HEK293 (cell line): ENCODE data around the gene PARP3.

ENCODE experiments used
- CTCF ChIA-PET: fragments of 350-600 bp; formaldehyde crosslinking; extraction: SDS; loops from one replicate; lab custom pipeline; 2021; ENCODE audit warnings: antibody characterized with exemption; lab: Yijun Ruan, JAX
- POLR2A ChIA-PET: fragments of 300-600 bp; formaldehyde crosslinking; extraction: SDS; loops from one replicate; lab custom pipeline; 2020; ENCODE audit warnings: antibody characterized with exemption, inconsistent platforms; lab: Yijun Ruan, JAX
- H3K27ac ChIP-seq: fragments of 200-500 bp; sonication (Bioruptor generic); 2 replicates; pipeline ENCODE4 v1.5.1; 2014; ENCODE audit warnings: low read depth, low read length, control low read depth, inconsistent platforms; ENCODE audit errors: extremely low read depth
- H3K36me3 ChIP-seq, 2 experiments: fragments of 200-500 bp in 1 of 2; sonication (Bioruptor generic) in 1 of 2; 1 replicate in 1 of 2; 2 replicates in 1 of 2; pipeline ENCODE4 v1.5.1; 2014 to 2017; ENCODE audit warnings: inconsistent platforms in 2 of 2, low read length in 2 of 2; ENCODE audit not compliant: control insufficient read depth in 2 of 2, insufficient read depth in 1 of 2
- H3K4me1 ChIP-seq: fragments of 200-500 bp; sonication (Bioruptor generic); 2 replicates; pipeline ENCODE4 v1.5.1; 2014; ENCODE audit warnings: mild to moderate bottlenecking, low read length, inconsistent platforms; ENCODE audit not compliant: control insufficient read depth, insufficient read depth
- H3K4me3 ChIP-seq: 2 replicates; pipeline ENCODE4 v1.5.1; 2011; ENCODE audit warnings: low read depth, mild to moderate bottlenecking, control low read depth, low read length, moderate library complexity
- H3K9me3 ChIP-seq: fragments of 200-500 bp; sonication (Bioruptor generic); 2 replicates; pipeline ENCODE4 v1.5.1; 2014; ENCODE audit warnings: low read depth, low read length, inconsistent platforms; ENCODE audit not compliant: control insufficient read depth, insufficient read depth
- GLIS1 ChIP-seq: fragments of 450-650 bp; formaldehyde crosslinking; IDR thresholded peaks from 2 replicates; pipeline ENCODE4 v1.5.1; 2016; ENCODE audit warnings: missing biosample characterization, missing genetic modification characterization
- HOXA7 ChIP-seq: sonication (generic); formaldehyde crosslinking; IDR thresholded peaks from 2 replicates; pipeline ENCODE4 v1.8.1; 2022; ENCODE audit warnings: missing genetic modification reagents, borderline replicate concordance
- MZF1 ChIP-seq: fragments of 450-650 bp; formaldehyde crosslinking; IDR thresholded peaks from 2 replicates; pipeline ENCODE4 v1.5.1; 2017; ENCODE audit warnings: missing biosample characterization, missing genetic modification characterization, borderline replicate concordance
- SCRT2 ChIP-seq: fragments of 450-650 bp; formaldehyde crosslinking; IDR thresholded peaks from 2 replicates; pipeline ENCODE4 v1.5.1; 2016; ENCODE audit warnings: missing biosample characterization, missing genetic modification characterization
- ZBTB21 ChIP-seq: fragments of 450-650 bp; formaldehyde crosslinking; IDR thresholded peaks from 2 replicates; pipeline ENCODE4 v1.5.1; 2017; ENCODE audit warnings: missing biosample characterization, missing genetic modification characterization
- ZEB2 ChIP-seq: fragments of 450-650 bp; formaldehyde crosslinking; IDR thresholded peaks from 2 replicates; pipeline ENCODE4 v1.5.1; 2016; ENCODE audit warnings: missing biosample characterization, missing genetic modification characterization
- ZIC2 ChIP-seq: fragments of 450-650 bp; formaldehyde crosslinking; IDR thresholded peaks from 2 replicates; pipeline ENCODE4 v1.5.1; 2016; ENCODE audit warnings: missing biosample characterization, missing genetic modification characterization
- ZNF302 ChIP-seq: fragments of 450-650 bp; formaldehyde crosslinking; IDR thresholded peaks from 2 replicates; pipeline ENCODE4 v1.5.1; 2016; ENCODE audit warnings: missing biosample characterization, missing genetic modification characterization, low read depth
- ZNF391 ChIP-seq: fragments of 450-650 bp; formaldehyde crosslinking; IDR thresholded peaks from 2 replicates; pipeline ENCODE4 v1.5.1; 2016; ENCODE audit warnings: low read depth, missing biosample characterization, missing genetic modification characterization, borderline replicate concordance
- ZNF600 ChIP-seq: fragments of 450-650 bp; formaldehyde crosslinking; IDR thresholded peaks from 2 replicates; pipeline ENCODE4 v1.5.1; 2016; ENCODE audit warnings: missing biosample characterization, missing genetic modification characterization
- ZNF629 ChIP-seq: fragments of 450-650 bp; formaldehyde crosslinking; IDR thresholded peaks from 2 replicates; pipeline ENCODE4 v1.5.1; 2017; ENCODE audit warnings: missing biosample characterization, missing genetic modification characterization
- ZNF670 ChIP-seq: fragments of 450-650 bp; formaldehyde crosslinking; IDR thresholded peaks from 2 replicates; pipeline ENCODE4 v1.5.1; 2016; ENCODE audit warnings: missing biosample characterization, missing genetic modification characterization, low read depth
- TF ChIP-seq, protein P1 (sequence below): fragments of 450-650 bp; formaldehyde crosslinking; IDR thresholded peaks from 2 replicates; pipeline ENCODE4; 2016; ENCODE audit warnings: missing biosample characterization, missing genetic modification characterization
- TF ChIP-seq, protein P2 (sequence below): fragments of 450-650 bp; formaldehyde crosslinking; IDR thresholded peaks from 2 replicates; pipeline ENCODE4 v1.5.1; 2016; ENCODE audit warnings: missing biosample characterization, missing genetic modification characterization
- TF ChIP-seq, protein P3 (sequence below): fragments of 450-650 bp; formaldehyde crosslinking; IDR thresholded peaks from 2 replicates; pipeline ENCODE4 v1.5.1; 2016; ENCODE audit warnings: missing biosample characterization, missing genetic modification characterization
- TF ChIP-seq, protein P4 (sequence below): fragments of 450-650 bp; formaldehyde crosslinking; IDR thresholded peaks from 2 replicates; pipeline ENCODE4 v1.5.1; 2016; ENCODE audit warnings: missing biosample characterization, missing genetic modification characterization
- TF ChIP-seq, protein P5 (sequence below): fragments of 450-650 bp; formaldehyde crosslinking; IDR thresholded peaks from 2 replicates; pipeline ENCODE4 v1.5.1; 2016; ENCODE audit warnings: missing biosample characterization, missing genetic modification characterization

The PARP3 gene

DNA sequence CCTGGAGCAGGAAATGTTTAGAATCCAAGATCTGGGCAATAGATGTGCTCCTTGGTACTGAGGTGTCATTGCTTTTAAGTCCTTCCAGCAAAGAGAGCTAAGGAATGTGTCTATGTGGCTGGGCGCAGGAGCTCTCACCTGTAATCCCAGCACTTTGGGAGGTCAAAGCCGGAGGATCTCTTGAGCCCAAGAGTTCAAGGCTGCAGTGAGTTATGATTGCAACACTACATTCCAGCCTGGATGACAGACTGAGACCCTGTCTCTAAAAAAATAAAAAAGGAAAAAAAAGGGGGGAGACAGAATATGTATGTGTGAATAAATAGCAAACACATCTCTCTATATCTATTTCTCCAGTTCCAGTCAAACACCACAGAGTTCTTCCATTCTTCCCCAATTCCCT lies 8.7 kb downstream of the PARP3 start (continued):
- TF ChIP-seq, protein P1, sequence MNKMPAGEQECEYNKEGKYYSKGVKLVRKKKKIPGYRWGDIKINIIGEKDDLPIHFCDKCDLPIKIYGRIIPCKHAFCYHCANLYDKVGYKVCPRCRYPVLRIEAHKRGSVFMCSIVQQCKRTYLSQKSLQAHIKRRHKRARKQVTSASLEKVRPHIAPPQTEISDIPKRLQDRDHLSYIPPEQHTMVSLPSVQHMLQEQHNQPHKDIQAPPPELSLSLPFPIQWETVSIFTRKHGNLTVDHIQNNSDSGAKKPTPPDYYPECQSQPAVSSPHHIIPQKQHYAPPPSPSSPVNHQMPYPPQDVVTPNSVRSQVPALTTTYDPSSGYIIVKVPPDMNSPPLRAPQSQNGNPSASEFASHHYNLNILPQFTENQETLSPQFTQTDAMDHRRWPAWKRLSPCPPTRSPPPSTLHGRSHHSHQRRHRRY (tag by site-specific recombination) = no peak
- TF ChIP-seq HOXA7 (CRISPR knock-in tag) = no peak
- TF ChIP-seq ZNF391 (tag by site-specific recombination) = no peak
- TF ChIP-seq, protein P2, sequence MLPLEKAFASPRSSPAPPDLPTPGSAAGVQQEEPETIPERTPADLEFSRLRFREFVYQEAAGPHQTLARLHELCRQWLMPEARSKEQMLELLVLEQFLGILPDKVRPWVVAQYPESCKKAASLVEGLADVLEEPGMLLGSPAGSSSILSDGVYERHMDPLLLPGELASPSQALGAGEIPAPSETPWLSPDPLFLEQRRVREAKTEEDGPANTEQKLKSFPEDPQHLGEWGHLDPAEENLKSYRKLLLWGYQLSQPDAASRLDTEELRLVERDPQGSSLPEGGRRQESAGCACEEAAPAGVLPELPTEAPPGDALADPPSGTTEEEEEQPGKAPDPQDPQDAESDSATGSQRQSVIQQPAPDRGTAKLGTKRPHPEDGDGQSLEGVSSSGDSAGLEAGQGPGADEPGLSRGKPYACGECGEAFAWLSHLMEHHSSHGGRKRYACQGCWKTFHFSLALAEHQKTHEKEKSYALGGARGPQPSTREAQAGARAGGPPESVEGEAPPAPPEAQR (tag by site-specific recombination) = no peak
- TF ChIP-seq MZF1 = no peak

DNA sequence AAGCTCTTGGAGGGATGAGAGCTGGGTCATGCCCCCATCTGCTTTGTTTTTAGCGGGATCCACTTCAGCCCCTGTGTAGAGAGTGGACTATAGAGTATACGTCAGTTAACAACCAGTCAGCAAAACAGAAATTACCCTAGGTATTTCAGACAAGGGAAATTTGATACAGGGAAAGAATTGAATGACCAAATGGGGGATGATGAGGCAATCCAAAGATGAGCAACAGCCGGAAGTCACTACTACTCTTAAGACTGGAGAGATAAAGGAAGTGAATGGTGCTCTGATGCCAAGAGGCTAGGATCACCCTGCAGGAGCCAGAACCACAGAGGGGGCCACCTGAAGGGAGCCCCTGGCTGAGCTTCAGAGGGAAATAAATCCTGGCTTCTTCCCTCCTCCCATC lies 11.3 kb downstream of the PARP3 start:
- H3K4me1 ChIP-seq = no peaks in the 10 kb centered on the region
- H3K36me3 ChIP-seq = peaks cover 0 to 15% of the 10 kb centered on the region in 2 experiments; a peak in 1 of 3 replicates
- TF ChIP-seq, protein P3, sequence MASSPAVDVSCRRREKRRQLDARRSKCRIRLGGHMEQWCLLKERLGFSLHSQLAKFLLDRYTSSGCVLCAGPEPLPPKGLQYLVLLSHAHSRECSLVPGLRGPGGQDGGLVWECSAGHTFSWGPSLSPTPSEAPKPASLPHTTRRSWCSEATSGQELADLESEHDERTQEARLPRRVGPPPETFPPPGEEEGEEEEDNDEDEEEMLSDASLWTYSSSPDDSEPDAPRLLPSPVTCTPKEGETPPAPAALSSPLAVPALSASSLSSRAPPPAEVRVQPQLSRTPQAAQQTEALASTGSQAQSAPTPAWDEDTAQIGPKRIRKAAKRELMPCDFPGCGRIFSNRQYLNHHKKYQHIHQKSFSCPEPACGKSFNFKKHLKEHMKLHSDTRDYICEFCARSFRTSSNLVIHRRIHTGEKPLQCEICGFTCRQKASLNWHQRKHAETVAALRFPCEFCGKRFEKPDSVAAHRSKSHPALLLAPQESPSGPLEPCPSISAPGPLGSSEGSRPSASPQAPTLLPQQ = no peak
- TF ChIP-seq ZNF600 (no peak), ZNF670 (tag by site-specific recombination) (no peak), ZIC2 (tag by site-specific recombination) (peak; percentile 31; the same call in 1 of the 2 replicates), ZNF302 (tag by site-specific recombination) (no peak), ZEB2 (tag by site-specific recombination) (0 out of 2 replicates have a peak, but pooled peaks have one; percentile 46), GLIS1 (tag by site-specific recombination) (peak; percentile 30; the same call in 1 of the 2 replicates), SCRT2 (tag by site-specific recombination) (0 out of 2 replicates have a peak, but pooled peaks have one; percentile 19), ZNF629 (tag by site-specific recombination) (peak; percentile 67), ZBTB21 (peak; percentile 10; the same call in 1 of the 2 replicates)
- TF ChIP-seq, protein P4, sequence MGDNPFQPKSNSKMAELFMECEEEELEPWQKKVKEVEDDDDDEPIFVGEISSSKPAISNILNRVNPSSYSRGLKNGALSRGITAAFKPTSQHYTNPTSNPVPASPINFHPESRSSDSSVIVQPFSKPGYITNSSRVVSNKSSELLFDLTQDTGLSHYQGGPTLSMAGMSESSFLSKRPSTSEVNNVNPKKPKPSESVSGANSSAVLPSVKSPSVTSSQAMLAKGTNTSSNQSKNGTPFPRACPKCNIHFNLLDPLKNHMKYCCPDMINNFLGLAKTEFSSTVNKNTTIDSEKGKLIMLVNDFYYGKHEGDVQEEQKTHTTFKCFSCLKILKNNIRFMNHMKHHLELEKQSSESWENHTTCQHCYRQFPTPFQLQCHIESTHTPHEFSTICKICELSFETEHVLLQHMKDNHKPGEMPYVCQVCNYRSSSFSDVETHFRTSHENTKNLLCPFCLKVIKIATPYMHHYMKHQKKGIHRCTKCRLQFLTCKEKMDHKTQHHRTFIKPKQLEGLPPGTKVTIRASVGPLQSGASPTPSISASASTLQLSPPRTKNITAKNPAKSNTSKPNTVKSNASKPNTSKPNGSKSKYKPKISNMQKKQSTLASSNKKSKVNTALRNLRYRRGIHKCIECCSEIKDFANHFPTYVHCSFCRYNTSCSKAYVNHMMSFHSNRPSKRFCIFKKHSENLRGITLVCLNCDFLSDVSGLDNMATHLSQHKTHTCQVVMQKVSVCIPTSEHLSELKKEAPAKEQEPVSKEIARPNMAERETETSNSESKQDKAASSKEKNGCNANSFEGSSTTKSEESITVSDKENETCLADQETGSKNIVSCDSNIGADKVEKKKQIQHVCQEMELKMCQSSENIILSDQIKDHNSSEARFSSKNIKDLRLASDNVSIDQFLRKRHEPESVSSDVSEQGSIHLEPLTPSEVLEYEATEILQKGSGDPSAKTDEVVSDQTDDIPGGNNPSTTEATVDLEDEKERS (tag by site-specific recombination) = no peak
- TF ChIP-seq, protein P5, sequence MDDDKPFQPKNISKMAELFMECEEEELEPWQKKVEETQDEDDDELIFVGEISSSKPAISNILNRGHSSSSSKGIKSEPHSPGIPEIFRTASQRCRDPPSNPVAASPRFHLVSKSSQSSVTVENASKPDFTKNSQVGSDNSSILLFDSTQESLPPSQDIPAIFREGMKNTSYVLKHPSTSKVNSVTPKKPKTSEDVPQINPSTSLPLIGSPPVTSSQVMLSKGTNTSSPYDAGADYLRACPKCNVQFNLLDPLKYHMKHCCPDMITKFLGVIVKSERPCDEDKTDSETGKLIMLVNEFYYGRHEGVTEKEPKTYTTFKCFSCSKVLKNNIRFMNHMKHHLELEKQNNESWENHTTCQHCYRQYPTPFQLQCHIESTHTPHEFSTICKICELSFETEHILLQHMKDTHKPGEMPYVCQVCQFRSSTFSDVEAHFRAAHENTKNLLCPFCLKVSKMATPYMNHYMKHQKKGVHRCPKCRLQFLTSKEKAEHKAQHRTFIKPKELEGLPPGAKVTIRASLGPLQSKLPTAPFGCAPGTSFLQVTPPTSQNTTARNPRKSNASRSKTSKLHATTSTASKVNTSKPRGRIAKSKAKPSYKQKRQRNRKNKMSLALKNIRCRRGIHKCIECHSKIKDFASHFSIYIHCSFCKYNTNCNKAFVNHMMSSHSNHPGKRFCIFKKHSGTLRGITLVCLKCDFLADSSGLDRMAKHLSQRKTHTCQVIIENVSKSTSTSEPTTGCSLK (tag by site-specific recombination) = no peak
- no peak overlapping the region for H3K4me3 ChIP-seq
- H3K9me3 ChIP-seq = no peaks in the 10 kb centered on the region
- CTCF ChIA-PET = interaction anchor here (0.6 to 2.8 kb wide), 2 partner anchors 11 to 20 kb away, joined by 3 to 6 read pairs; partner anchors contain the start of genes PARP3 and RRP9
- H3K27ac ChIP-seq = no peak overlapping the region
- POLR2A ChIA-PET = interaction anchor here (0.7 to 1.2 kb wide), 2 partner anchors 29 to 39 kb away, joined by 3 to 4 read pairs; partner anchors contain the start of gene ACY1
